ENCODE results near the gene SART1. TPM values are rescaled to one million over a fixed set of nuclear protein-coding genes. Genes with fewer than 3 reads are reported as not detected.
A peak's percentile ranks its signal among the peaks of the same experiment; 100 is the strongest.

The SART1 gene
- 10 to 100 TPM; 12.0 to 55.2 (median 33.3) TPM for total RNA-seq

DNA sequence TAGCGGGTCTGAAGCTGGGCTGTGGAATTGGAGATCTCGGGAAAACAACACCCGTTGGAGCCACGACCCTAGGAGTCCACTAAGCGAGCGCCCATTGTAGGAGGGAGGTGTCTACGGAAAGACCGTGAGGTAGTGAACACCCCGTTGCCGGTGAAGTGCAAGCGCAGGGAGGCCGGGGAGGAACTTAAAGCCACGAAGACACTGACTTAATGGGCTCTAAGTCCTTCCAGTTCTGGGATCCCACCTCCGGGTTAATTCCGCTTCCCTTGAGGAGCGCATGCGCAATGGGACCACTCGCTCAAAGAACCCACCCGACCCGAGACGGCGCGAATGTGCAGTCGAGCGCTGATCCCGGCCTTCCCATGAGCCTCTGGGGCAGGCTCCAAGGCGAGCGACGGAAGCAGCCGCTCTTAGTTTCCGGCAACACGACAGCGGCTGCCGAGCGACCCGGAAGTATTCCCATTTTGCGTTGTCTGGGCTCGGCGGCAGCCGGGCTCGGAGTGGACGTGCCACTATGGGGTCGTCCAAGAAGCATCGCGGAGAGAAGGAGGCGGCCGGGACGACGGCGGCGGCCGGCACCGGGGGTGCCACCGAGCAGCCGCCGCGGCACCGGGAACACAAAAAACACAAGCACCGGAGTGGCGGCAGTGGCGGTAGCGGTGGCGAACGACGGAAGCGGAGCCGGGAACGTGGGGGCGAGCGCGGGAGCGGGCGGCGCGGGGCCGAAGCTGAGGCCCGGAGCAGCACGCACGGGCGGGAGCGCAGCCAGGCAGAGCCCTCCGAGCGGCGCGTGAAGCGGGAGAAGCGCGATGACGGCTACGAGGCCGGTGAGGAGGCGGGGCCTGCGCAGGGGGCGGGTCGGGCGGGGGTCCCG, at the start of gene SART1:
Gene SART1 (plus strand): TSS at position 468 of the 874 bp plus-strand sequence. CDS start 47 bp downstream, at position 515.
- Histone ChIP-seq H3K4me1 (peaks cover 16 to 24% of the 10 kb centered on the region in 2 donors), H3K36me3 (peaks cover 0 to 27% of the 10 kb centered on the region in 2 donors), H3K27ac (peak within 1 kb of the TSS; percentile 81 to 96 (median 90)), H3K9me3 (no peaks in the 10 kb centered on the region), H3K27me3 (no peaks in the 10 kb centered on the region), H3K4me3 (peak within 1 kb of the TSS; percentile 69 to 100 (median 88))
- intact Hi-C loops (cut with DNase I; ENCODE audit: low total_unique reads) = loop anchor here (1.0 to 5.0 kb wide), 6 partner anchors 41 to 344 kb away; partner anchors contain the start of genes BANF1, C11orf68, DRAP1 and EIF1AD
- in situ Hi-C loops (cut with MboI; ENCODE audit: low sequenced_read_pairs in 4 of 4) = loop anchor here in 1 of 4 donors (10.0 kb wide), 1 partner anchor 77 kb away; the partner anchor contains the start of gene FIBP
- peak in 1 of 5 experiments; percentile 14 for TF ChIP-seq CTCF (IDR thresholded peaks at IDR 0.05 in 4 of 5, conservative IDR thresholded peaks at IDR 0.05 in 1 of 5)
- peak; percentile 61 to 81 for TF ChIP-seq POLR2A (IDR thresholded peaks at IDR 0.05)
- DNase-seq = peak; percentile 97 to 98
- ATAC-seq = peak; percentile 97 to 98

- DNase-seq = no peak
- Histone ChIP-seq H3K9me3 (no peaks in the 10 kb centered on the region), H3K27me3 (peaks cover 0 to 6% (median 3%) of the 10 kb centered on the region in 3 donors), H3K4me3 (no peak overlapping the region), H3K27ac (no peak overlapping the region), H3K4me1 (peaks cover 36 to 41% of the 10 kb centered on the region in 2 donors), H3K36me3 (no peaks in the 10 kb centered on the region)
- in situ Hi-C loops (cut with MboI; ENCODE audit: low sequenced_read_pairs in 4 of 4) (no loop called here), intact Hi-C loops (cut with DNase I; ENCODE audit: low total_unique reads) (loop anchor here (10.0 kb wide), 1 partner anchor 462 kb away; the partner anchor contains the start of gene SLC29A2)
- no peak for ATAC-seq
- no peak for TF ChIP-seq POLR2A (IDR thresholded peaks at IDR 0.05)
Observed at GRCh38 chr11:65912845-65913244, 48.7 kb upstream of the SART1 start.

GRCh38 chr11:65915101-65915820, 46.3 kb upstream of the SART1 start:
- intact Hi-C loops (cut with DNase I; ENCODE audit: low total_unique reads) = loop anchor here (1.0 to 10.0 kb wide), 6 partner anchors 14 to 903 kb away; partner anchors contain the start of genes ARL2, CCDC85B, FOSL1 and SLC29A2

GRCh38 chr11:65915821-65916251, 45.7 kb upstream of the SART1 start:
- Histone ChIP-seq H3K36me3 (peaks cover 0 to under 1% of the 10 kb centered on the region in 2 donors), H3K27ac (peak overlapping the region; percentile 86 to 98 (median 93)), H3K27me3 (peaks cover 0 to 3% (median 0%) of the 10 kb centered on the region in 3 donors), H3K9me3 (no peaks in the 10 kb centered on the region), H3K4me3 (peak overlapping the region in 3 of 4 donors; percentile 1 to 18 (median 17)), H3K4me1 (peaks cover 51 to 53% of the 10 kb centered on the region in 2 donors)
- in situ Hi-C loops (cut with MboI; ENCODE audit: low sequenced_read_pairs in 4 of 4) = no loop called here
- ATAC-seq (peak; percentile 73 to 79), DNase-seq (peak; percentile 93 to 95)
- intact Hi-C loops (cut with DNase I; ENCODE audit: low total_unique reads) = loop anchor here (1.0 to 10.0 kb wide), 6 partner anchors 15 to 904 kb away; partner anchors contain the start of genes ARL2, CCDC85B, FOSL1 and SLC29A2
- TF ChIP-seq CTCF (IDR thresholded peaks at IDR 0.05 in 4 of 5, conservative IDR thresholded peaks at IDR 0.05 in 1 of 5) (no peak), POLR2A (IDR thresholded peaks at IDR 0.05) (peak in 1 of 2 donors; percentile 34)

More at GRCh38 chr11:65915101-65915820, 46.3 kb upstream of the SART1 start:
- in situ Hi-C loops (cut with MboI; ENCODE audit: low sequenced_read_pairs in 4 of 4) = no loop called here
- Histone ChIP-seq H3K27me3 (peaks cover 0 to 4% (median 3%) of the 10 kb centered on the region in 3 donors), H3K4me3 (peak overlapping the region in 1 of 4 donors; percentile 17), H3K27ac (peak overlapping the region; percentile 86 to 98 (median 93)), H3K36me3 (no peaks in the 10 kb centered on the region), H3K9me3 (no peaks in the 10 kb centered on the region), H3K4me1 (peaks cover 45 to 48% of the 10 kb centered on the region in 2 donors)
- DNase-seq = peak in 1 of 2 donors; percentile 25
- ATAC-seq = peak in 1 of 2 donors; percentile 2
- no peak for TF ChIP-seq POLR2A (IDR thresholded peaks at IDR 0.05)
- no peak for TF ChIP-seq CTCF (IDR thresholded peaks at IDR 0.05 in 4 of 5, conservative IDR thresholded peaks at IDR 0.05 in 1 of 5)

All from gastrocnemius medialis (tissue), 4 donors.